Caco-2 (cell line): ENCODE results near the gene RGS6. TPM values are rescaled to one million over a fixed set of nuclear protein-coding genes. Genes with fewer than 3 reads are reported as not detected.

Experiments
- BruUV-seq: library from RNA; stranded (reverse); fragments of 400-500 nt; replicated peaks from 2 replicates; lab custom pipeline; 2021; lab: Mats Ljungman, UMichigan
- CTCF ChIA-PET: fragments of 300-600 bp; sonication (Branson Sonifier 250); formaldehyde crosslinking; loops from one replicate; lab custom pipeline; 2022; ENCODE audit warnings: antibody characterized with exemption; lab: Charles Lee
- POLR2A ChIA-PET: fragments of 300-600 bp; sonication (Branson Sonifier 250); formaldehyde crosslinking; loops from one replicate; lab custom pipeline; 2022; ENCODE audit warnings: antibody characterized with exemption; lab: Charles Lee
- DNase-seq, 2 experiments: peaks; one replicate each; pipeline versions ENCODE4 v3.0.0 to v3.0.0-alpha.2; 2020 to 2022
- H3K27me3 ChIP-seq: replicated peaks from 2 replicates; pipeline ENCODE4 v1.6.0; 2011; ENCODE audit warnings: low read length; ENCODE audit not compliant: control insufficient read depth, insufficient read depth
- H3K36me3 ChIP-seq: 2 replicates; pipeline ENCODE4 v1.5.1; 2011; ENCODE audit warnings: low read length; ENCODE audit not compliant: control insufficient read depth, insufficient read depth
- H3K4me1 ChIP-seq: fragments of 250-450 bp; sonication (Bioruptor Pico); 2 replicates; pipeline ENCODE4 v1.5.1; 2020; ENCODE audit warnings: mild to moderate bottlenecking
- H3K4me3 ChIP-seq: 2 replicates; pipeline ENCODE4 v1.5.1; 2011; ENCODE audit warnings: low read depth, mild to moderate bottlenecking, control low read depth, low read length
- H3K9me3 ChIP-seq: fragments of 250-450 bp; sonication (Bioruptor Pico); 2 replicates; pipeline ENCODE4 v1.5.1; 2020; ENCODE audit warnings: mild to moderate bottlenecking, moderate library complexity
- H3K27ac Mint-ChIP-seq: one replicate; pipeline ENCODE4 v1.8.0; 2022; ENCODE audit warnings: mixed read lengths; ENCODE audit not compliant: unreplicated experiment
- H3K27me3 Mint-ChIP-seq: one replicate; pipeline ENCODE4 v1.8.0; 2022; ENCODE audit warnings: mixed read lengths; ENCODE audit not compliant: insufficient read depth, unreplicated experiment
- H3K36me3 Mint-ChIP-seq: one replicate; pipeline ENCODE4 v1.8.0; 2022; ENCODE audit warnings: mild to moderate bottlenecking, mixed read lengths; ENCODE audit not compliant: insufficient read depth, unreplicated experiment
- H3K4me1 Mint-ChIP-seq: one replicate; pipeline ENCODE4 v1.8.0; 2022; ENCODE audit warnings: low read depth, mixed read lengths; ENCODE audit not compliant: unreplicated experiment
- H3K4me3 Mint-ChIP-seq: one replicate; pipeline ENCODE4 v1.8.0; 2022; ENCODE audit warnings: mild to moderate bottlenecking, moderate library complexity, mixed read lengths; ENCODE audit not compliant: unreplicated experiment
- H3K9me3 Mint-ChIP-seq: one replicate; pipeline ENCODE4 v1.8.0; 2022; ENCODE audit warnings: mixed read lengths; ENCODE audit not compliant: unreplicated experiment
- intact Hi-C: fragments of 100-400 bp; cut with micrococcal nuclease; formaldehyde crosslinking; loops from one replicate; pipeline ENCODE4 v1.10.0; 2022; ENCODE audit not compliant: unreplicated experiment
- total RNA-seq: library from RNA; stranded (reverse); gene quantifications from 2 replicates; pipeline ENCODE4 v1.2.3, GENCODE V29; 2022
- TF ChIP-seq, protein P1 (sequence below), 2 experiments: fragments of 200-600 bp in 1 of 2; IDR thresholded peaks; 1 replicate in 1 of 2; 2 replicates in 1 of 2; pipeline versions ENCODE4 v1.5.1 to v1.8.0; 2011 to 2022; ENCODE audit warnings: antibody characterized with exemption in 1 of 2, control low read depth in 1 of 2, inconsistent platforms in 1 of 2, low read depth in 1 of 2, low read length in 1 of 2, mild to moderate bottlenecking in 1 of 2, moderate library complexity in 1 of 2; ENCODE audit not compliant: insufficient read depth in 1 of 2, severe bottlenecking in 1 of 2, unreplicated experiment in 1 of 2

The RGS6 gene
- total RNA-seq, 1 experiment from 2014 or later: not detected

DNA sequence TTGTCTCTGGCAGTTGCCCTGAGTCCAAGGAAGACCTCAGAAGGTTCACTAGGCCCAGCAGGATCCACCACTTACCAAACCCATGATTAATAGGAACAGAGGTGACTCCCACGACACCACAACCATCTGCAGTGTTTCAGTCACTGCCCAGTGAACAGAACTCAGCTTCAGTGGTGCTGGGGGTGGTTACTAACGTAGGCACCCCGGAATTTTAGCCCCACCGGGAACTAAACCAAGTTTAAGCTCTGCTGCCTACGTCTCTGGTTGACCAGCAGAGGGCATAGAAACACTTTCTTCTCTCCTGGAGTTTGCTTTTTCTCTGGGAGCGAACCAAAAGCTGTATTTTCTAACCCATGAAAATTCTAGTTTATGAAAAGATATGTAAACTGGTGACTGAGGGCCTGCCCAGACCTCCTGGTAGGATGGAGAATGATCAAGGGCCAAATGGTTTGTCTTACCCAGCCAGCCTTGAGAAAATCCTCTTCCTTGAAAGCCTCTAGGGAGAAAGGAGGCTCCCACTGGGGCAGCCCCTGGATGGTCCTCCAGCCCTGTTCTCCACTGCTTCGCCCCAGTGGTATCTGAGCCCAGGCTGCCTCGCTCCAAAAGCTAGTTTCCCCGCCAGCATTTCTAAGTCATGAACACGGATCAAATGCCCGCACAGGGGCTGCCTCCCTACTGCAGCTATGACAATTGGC lies 581.9 kb downstream of the RGS6 start:
- H3K36me3 Mint-ChIP-seq: no peaks in the 10 kb centered on the region
- no peaks in the 10 kb centered on the region for H3K27me3 ChIP-seq
- no peak overlapping the region for H3K4me3 Mint-ChIP-seq
- H3K4me1 Mint-ChIP-seq: no peaks in the 10 kb centered on the region
- CTCF ChIA-PET: interaction anchor here (0.6 to 3.4 kb wide), 13 partner anchors 12 to 622 kb away, joined by 3 to 34 read pairs (median 4); partner anchors contain the start of genes DCAF4, DPF3 and PSEN1
- TF ChIP-seq, protein P1, sequence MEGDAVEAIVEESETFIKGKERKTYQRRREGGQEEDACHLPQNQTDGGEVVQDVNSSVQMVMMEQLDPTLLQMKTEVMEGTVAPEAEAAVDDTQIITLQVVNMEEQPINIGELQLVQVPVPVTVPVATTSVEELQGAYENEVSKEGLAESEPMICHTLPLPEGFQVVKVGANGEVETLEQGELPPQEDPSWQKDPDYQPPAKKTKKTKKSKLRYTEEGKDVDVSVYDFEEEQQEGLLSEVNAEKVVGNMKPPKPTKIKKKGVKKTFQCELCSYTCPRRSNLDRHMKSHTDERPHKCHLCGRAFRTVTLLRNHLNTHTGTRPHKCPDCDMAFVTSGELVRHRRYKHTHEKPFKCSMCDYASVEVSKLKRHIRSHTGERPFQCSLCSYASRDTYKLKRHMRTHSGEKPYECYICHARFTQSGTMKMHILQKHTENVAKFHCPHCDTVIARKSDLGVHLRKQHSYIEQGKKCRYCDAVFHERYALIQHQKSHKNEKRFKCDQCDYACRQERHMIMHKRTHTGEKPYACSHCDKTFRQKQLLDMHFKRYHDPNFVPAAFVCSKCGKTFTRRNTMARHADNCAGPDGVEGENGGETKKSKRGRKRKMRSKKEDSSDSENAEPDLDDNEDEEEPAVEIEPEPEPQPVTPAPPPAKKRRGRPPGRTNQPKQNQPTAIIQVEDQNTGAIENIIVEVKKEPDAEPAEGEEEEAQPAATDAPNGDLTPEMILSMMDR (IDR thresholded peaks at IDR 0.05; ENCODE audit: insufficient read depth in 1 of 2, low read depth in 1 of 2, low read length in 1 of 2, severe bottlenecking in 1 of 2, unreplicated experiment in 1 of 2): peak; percentile 63 to 66
- DNase-seq: peak in 1 of 2 experiments; percentile 29
- POLR2A ChIA-PET: no interaction called here
- H3K9me3 ChIP-seq: no peaks in the 10 kb centered on the region
- H3K27ac Mint-ChIP-seq: no peak overlapping the region
- H3K4me1 ChIP-seq: no peaks in the 10 kb centered on the region
- BruUV-seq: no TSS peak
- peaks cover 24% of the 10 kb centered on the region for H3K27me3 Mint-ChIP-seq
- H3K36me3 ChIP-seq: no peaks in the 10 kb centered on the region
- intact Hi-C loops: loop anchor here (1.0 kb wide), 1 partner anchor 434 kb away; no protein-coding TSS in a partner anchor
- H3K4me3 ChIP-seq: no peak overlapping the region
- no peaks in the 10 kb centered on the region for H3K9me3 Mint-ChIP-seq

DNA sequence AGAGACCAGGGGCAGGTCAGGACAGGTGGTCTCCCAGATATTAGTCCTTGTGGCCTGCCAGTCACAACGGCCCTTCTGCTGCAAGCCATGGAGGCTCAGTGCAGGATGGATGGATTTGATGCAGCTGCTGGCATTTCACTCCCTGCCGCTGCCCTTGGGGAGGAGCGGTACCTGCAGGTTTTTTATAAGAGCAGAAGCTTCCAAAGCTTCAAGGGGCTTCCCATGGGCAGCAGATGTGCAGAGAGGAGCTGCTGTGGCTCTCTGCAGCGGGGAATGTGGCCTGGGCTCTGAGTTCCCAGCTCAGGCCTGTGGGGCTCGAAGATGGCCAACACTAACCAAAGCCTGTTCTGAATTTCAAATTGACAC lies 582.4 kb downstream of the RGS6 start:
- TF ChIP-seq, protein P1 (IDR thresholded peaks at IDR 0.05; ENCODE audit: insufficient read depth in 1 of 2, low read depth in 1 of 2, low read length in 1 of 2, severe bottlenecking in 1 of 2, unreplicated experiment in 1 of 2): no peak
- H3K4me3 ChIP-seq: no peak overlapping the region
- H3K9me3 ChIP-seq: peaks cover 1% of the 10 kb centered on the region; the same call in 1 of the 2 replicates
- CTCF ChIA-PET: interaction anchor here (0.6 to 3.4 kb wide), 11 partner anchors 13 to 622 kb away, joined by 3 to 34 read pairs (median 4); partner anchors contain the start of genes DCAF4, DPF3 and PSEN1
- Mint-ChIP-seq H3K9me3 (no peaks in the 10 kb centered on the region), H3K36me3 (no peaks in the 10 kb centered on the region), H3K27me3 (peaks cover 22% of the 10 kb centered on the region), H3K27ac (no peak overlapping the region), H3K4me3 (no peak overlapping the region), H3K4me1 (no peaks in the 10 kb centered on the region)
- DNase-seq: no peak
- intact Hi-C loops: loop anchor here (1.0 kb wide), 1 partner anchor 434 kb away; no protein-coding TSS in a partner anchor
- no peaks in the 10 kb centered on the region for H3K27me3 ChIP-seq
- H3K4me1 ChIP-seq: no peaks in the 10 kb centered on the region
- POLR2A ChIA-PET: no interaction called here
- no peaks in the 10 kb centered on the region for H3K36me3 ChIP-seq
- BruUV-seq: no TSS peak

- H3K4me3 Mint-ChIP-seq: no peak overlapping the region
- BruUV-seq: no TSS peak
- Histone ChIP-seq H3K4me1 (no peaks in the 10 kb centered on the region), H3K4me3 (no peak overlapping the region), H3K9me3 (peaks cover 10% of the 10 kb centered on the region; the same call in 1 of the 2 replicates), H3K36me3 (no peaks in the 10 kb centered on the region), H3K27me3 (no peaks in the 10 kb centered on the region)
- ChIA-PET POLR2A (no interaction called here), CTCF (interaction anchor here (0.6 to 3.4 kb wide), 4 partner anchors 389 to 869 kb away, joined by 3 to 34 read pairs (median 6); no protein-coding TSS in a partner anchor)
- intact Hi-C loops: no loop called here
- H3K27ac Mint-ChIP-seq: no peak overlapping the region
- no peaks in the 10 kb centered on the region for H3K36me3 Mint-ChIP-seq
- peaks cover 13% of the 10 kb centered on the region for H3K27me3 Mint-ChIP-seq
- H3K9me3 Mint-ChIP-seq: peaks cover 9% of the 10 kb centered on the region
- TF ChIP-seq, protein P1 (IDR thresholded peaks at IDR 0.05; ENCODE audit: insufficient read depth in 1 of 2, low read depth in 1 of 2, low read length in 1 of 2, severe bottlenecking in 1 of 2, unreplicated experiment in 1 of 2): no peak
- no peak for DNase-seq
- H3K4me1 Mint-ChIP-seq: no peaks in the 10 kb centered on the region
These were observed 583.8 kb downstream of the RGS6 start for GRCh38 chr14:72515779-72516770.
